Measurements from ENCODE around the gene IDH3A.

The IDH3A gene

GRCh38 chr15:78210349-78210717, 61.2 kb downstream of the IDH3A start:
- no peak for ATAC-seq
- no peak for TF ChIP-seq ZNF8 (CRISPR knock-in tag; IDR thresholded peaks at IDR 0.05)
- TF ChIP-seq TCF4 (CRISPR knock-in tag; IDR thresholded peaks at IDR 0.05; ENCODE audit: borderline replicate concordance), result no peak
- TF ChIP-seq, protein P1, sequence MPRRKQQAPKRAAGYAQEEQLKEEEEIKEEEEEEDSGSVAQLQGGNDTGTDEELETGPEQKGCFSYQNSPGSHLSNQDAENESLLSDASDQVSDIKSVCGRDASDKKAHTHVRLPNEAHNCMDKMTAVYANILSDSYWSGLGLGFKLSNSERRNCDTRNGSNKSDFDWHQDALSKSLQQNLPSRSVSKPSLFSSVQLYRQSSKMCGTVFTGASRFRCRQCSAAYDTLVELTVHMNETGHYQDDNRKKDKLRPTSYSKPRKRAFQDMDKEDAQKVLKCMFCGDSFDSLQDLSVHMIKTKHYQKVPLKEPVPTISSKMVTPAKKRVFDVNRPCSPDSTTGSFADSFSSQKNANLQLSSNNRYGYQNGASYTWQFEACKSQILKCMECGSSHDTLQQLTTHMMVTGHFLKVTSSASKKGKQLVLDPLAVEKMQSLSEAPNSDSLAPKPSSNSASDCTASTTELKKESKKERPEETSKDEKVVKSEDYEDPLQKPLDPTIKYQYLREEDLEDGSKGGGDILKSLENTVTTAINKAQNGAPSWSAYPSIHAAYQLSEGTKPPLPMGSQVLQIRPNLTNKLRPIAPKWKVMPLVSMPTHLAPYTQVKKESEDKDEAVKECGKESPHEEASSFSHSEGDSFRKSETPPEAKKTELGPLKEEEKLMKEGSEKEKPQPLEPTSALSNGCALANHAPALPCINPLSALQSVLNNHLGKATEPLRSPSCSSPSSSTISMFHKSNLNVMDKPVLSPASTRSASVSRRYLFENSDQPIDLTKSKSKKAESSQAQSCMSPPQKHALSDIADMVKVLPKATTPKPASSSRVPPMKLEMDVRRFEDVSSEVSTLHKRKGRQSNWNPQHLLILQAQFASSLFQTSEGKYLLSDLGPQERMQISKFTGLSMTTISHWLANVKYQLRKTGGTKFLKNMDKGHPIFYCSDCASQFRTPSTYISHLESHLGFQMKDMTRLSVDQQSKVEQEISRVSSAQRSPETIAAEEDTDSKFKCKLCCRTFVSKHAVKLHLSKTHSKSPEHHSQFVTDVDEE (CRISPR knock-in tag; IDR thresholded peaks at IDR 0.05), result no peak
- TF ChIP-seq, protein P2, sequence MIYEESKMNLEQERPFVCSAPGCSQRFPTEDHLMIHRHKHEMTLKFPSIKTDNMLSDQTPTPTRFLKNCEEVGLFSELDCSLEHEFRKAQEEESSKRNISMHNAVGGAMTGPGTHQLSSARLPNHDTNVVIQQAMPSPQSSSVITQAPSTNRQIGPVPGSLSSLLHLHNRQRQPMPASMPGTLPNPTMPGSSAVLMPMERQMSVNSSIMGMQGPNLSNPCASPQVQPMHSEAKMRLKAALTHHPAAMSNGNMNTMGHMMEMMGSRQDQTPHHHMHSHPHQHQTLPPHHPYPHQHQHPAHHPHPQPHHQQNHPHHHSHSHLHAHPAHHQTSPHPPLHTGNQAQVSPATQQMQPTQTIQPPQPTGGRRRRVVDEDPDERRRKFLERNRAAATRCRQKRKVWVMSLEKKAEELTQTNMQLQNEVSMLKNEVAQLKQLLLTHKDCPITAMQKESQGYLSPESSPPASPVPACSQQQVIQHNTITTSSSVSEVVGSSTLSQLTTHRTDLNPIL (CRISPR knock-in tag; IDR thresholded peaks at IDR 0.05; ENCODE audit: low read depth), result no peak
- no peak for TF ChIP-seq CSDC2 (CRISPR knock-in tag; IDR thresholded peaks at IDR 0.05)
- TF ChIP-seq OSR1 (CRISPR knock-in tag; IDR thresholded peaks at IDR 0.05), result no peak
- TF ChIP-seq ZNF565 (CRISPR knock-in tag; conservative IDR thresholded peaks at IDR 0.05; ENCODE audit: low read depth), result no peak
- TF ChIP-seq ARNTL (CRISPR knock-in tag; IDR thresholded peaks at IDR 0.05; ENCODE audit: borderline replicate concordance, low read depth), result no peak
- TF ChIP-seq SNAI2 (CRISPR knock-in tag; IDR thresholded peaks at IDR 0.05), result no peak
- TF ChIP-seq GLIS3 (CRISPR knock-in tag; IDR thresholded peaks at IDR 0.05), result no peak
- TF ChIP-seq TOX (CRISPR knock-in tag; IDR thresholded peaks at IDR 0.05; ENCODE audit: borderline replicate concordance), result no peak
- no peak for TF ChIP-seq ZFP30 (CRISPR knock-in tag; IDR thresholded peaks at IDR 0.05)
- TF ChIP-seq PATZ1 (CRISPR knock-in tag; IDR thresholded peaks at IDR 0.05; ENCODE audit: borderline replicate concordance), result no peak
- no peak for TF ChIP-seq PPARA (CRISPR knock-in tag; IDR thresholded peaks at IDR 0.05; ENCODE audit: borderline replicate concordance)
- no peak for TF ChIP-seq ESRRG (CRISPR knock-in tag; IDR thresholded peaks at IDR 0.05)
- no peak for TF ChIP-seq RARB (CRISPR knock-in tag; IDR thresholded peaks at IDR 0.05)
- TF ChIP-seq ISL1 (CRISPR knock-in tag; IDR thresholded peaks at IDR 0.05), result no peak
- TF ChIP-seq ZFP3 (CRISPR knock-in tag; IDR thresholded peaks at IDR 0.05), result no peak
- TF ChIP-seq, protein P3, sequence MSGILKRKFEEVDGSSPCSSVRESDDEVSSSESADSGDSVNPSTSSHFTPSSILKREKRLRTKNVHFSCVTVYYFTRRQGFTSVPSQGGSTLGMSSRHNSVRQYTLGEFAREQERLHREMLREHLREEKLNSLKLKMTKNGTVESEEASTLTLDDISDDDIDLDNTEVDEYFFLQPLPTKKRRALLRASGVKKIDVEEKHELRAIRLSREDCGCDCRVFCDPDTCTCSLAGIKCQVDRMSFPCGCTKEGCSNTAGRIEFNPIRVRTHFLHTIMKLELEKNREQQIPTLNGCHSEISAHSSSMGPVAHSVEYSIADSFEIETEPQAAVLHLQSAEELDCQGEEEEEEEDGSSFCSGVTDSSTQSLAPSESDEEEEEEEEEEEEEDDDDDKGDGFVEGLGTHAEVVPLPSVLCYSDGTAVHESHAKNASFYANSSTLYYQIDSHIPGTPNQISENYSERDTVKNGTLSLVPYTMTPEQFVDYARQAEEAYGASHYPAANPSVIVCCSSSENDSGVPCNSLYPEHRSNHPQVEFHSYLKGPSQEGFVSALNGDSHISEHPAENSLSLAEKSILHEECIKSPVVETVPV (CRISPR knock-in tag; IDR thresholded peaks at IDR 0.05), result no peak

DNA sequence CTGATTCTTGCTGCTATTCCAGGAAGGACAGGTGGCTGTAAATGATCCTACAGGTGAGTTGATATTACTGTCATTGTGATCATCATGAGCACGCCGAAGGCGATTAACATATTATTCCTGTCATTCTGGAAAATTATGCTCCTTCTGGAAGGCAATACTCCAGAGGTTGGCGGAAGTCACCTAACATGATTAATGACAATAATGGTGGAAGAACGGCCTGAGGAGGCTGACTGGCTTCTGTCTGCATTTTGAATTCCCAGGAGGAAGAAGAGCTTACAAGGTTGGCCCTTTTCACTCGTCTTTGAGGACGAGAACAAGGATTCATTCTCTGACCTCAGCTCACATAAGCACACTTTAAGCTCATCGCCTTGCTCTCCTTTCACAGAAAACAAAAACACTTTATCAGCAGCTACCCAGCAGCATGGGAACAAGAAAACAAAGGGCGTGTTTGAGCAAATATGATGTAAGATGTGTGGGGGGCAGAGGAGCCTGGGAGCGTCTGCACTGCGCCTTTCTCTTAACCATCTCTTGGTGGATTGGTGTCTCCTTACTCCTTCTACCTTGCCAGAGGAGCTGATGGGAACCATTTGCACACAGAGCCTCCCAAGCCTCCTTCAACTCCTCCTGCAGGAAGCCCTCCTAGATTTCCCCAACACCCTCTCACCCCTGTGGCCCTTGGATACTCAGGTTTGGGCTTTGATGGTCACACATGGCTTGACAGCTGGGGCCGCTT, 62.2 kb downstream of the IDH3A start:
- TF ChIP-seq TOX (CRISPR knock-in tag; IDR thresholded peaks at IDR 0.05; ENCODE audit: borderline replicate concordance) (no peak), BACH2 (CRISPR knock-in tag; IDR thresholded peaks at IDR 0.05; ENCODE audit: borderline replicate concordance) (no peak), ISL1 (CRISPR knock-in tag; IDR thresholded peaks at IDR 0.05) (no peak), RARB (CRISPR knock-in tag; IDR thresholded peaks at IDR 0.05) (no peak), TCF4 (CRISPR knock-in tag; IDR thresholded peaks at IDR 0.05; ENCODE audit: borderline replicate concordance) (no peak), PPARA (CRISPR knock-in tag; IDR thresholded peaks at IDR 0.05; ENCODE audit: borderline replicate concordance) (no peak), ZFP30 (CRISPR knock-in tag; IDR thresholded peaks at IDR 0.05) (no peak), CSDC2 (CRISPR knock-in tag; IDR thresholded peaks at IDR 0.05) (no peak), SNAI2 (CRISPR knock-in tag; IDR thresholded peaks at IDR 0.05) (no peak)
- TF ChIP-seq, protein P3 (CRISPR knock-in tag; IDR thresholded peaks at IDR 0.05), result no peak
- no peak for ATAC-seq

- ATAC-seq, result no peak
- no peak for TF ChIP-seq GLIS3 (CRISPR knock-in tag; IDR thresholded peaks at IDR 0.05)
- no peak for TF ChIP-seq ZFP30 (CRISPR knock-in tag; IDR thresholded peaks at IDR 0.05)
- TF ChIP-seq, protein P4, sequence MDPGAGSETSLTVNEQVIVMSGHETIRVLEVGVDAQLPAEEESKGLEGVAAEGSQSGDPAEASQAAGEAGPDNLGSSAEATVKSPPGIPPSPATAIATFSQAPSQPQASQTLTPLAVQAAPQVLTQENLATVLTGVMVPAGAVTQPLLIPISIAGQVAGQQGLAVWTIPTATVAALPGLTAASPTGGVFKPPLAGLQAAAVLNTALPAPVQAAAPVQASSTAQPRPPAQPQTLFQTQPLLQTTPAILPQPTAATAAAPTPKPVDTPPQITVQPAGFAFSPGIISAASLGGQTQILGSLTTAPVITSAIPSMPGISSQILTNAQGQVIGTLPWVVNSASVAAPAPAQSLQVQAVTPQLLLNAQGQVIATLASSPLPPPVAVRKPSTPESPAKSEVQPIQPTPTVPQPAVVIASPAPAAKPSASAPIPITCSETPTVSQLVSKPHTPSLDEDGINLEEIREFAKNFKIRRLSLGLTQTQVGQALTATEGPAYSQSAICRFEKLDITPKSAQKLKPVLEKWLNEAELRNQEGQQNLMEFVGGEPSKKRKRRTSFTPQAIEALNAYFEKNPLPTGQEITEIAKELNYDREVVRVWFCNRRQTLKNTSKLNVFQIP (CRISPR knock-in tag; IDR thresholded peaks at IDR 0.05; ENCODE audit: borderline replicate concordance, low read depth), result no peak
- no peak for TF ChIP-seq PPARA (CRISPR knock-in tag; IDR thresholded peaks at IDR 0.05; ENCODE audit: borderline replicate concordance)
- TF ChIP-seq TCF4 (CRISPR knock-in tag; IDR thresholded peaks at IDR 0.05; ENCODE audit: borderline replicate concordance), result no peak
- TF ChIP-seq TOX (CRISPR knock-in tag; IDR thresholded peaks at IDR 0.05; ENCODE audit: borderline replicate concordance), result no peak
- no peak for TF ChIP-seq ZNF565 (CRISPR knock-in tag; conservative IDR thresholded peaks at IDR 0.05; ENCODE audit: low read depth)
- TF ChIP-seq BACH2 (CRISPR knock-in tag; IDR thresholded peaks at IDR 0.05; ENCODE audit: borderline replicate concordance), result no peak
- TF ChIP-seq, protein P3 (CRISPR knock-in tag; IDR thresholded peaks at IDR 0.05), result no peak
- no peak for TF ChIP-seq CSDC2 (CRISPR knock-in tag; IDR thresholded peaks at IDR 0.05)
- no peak for TF ChIP-seq RARB (CRISPR knock-in tag; IDR thresholded peaks at IDR 0.05)
- no peak for TF ChIP-seq ESRRG (CRISPR knock-in tag; IDR thresholded peaks at IDR 0.05)
- TF ChIP-seq ZNF70 (CRISPR knock-in tag; IDR thresholded peaks at IDR 0.05), result no peak
- TF ChIP-seq ZFP3 (CRISPR knock-in tag; IDR thresholded peaks at IDR 0.05), result no peak
- TF ChIP-seq ZC3H10 (CRISPR knock-in tag; IDR thresholded peaks at IDR 0.05), result no peak
Observed at GRCh38 chr15:78212008-78212407, 62.8 kb downstream of the IDH3A start.

Data from SK-N-SH treated with all-trans-retinoic acid at 6 μM for 48 hours (cell line).